Lung (tissue), 12 donors: ENCODE measurements around the gene SBF2. TPM values are rescaled to one million over a fixed set of nuclear protein-coding genes. Genes with fewer than 3 reads are reported as not detected.

Experiments used
- ATAC-seq: fragments of 200-7000 bp; cut with Tn5 transposase; one replicate; pipeline ENCODE4 v1.9.1; 2020; ENCODE audit warnings: moderate number of reproducible peaks; ENCODE audit not compliant: insufficient read depth, low FRiP score
- DNase-seq, 3 donors: peaks; one replicate each; pipeline ENCODE4 v3.0.0-alpha.2; 2013 to 2017
- H3K27ac ChIP-seq, 2 donors: one replicate each; pipeline ENCODE4 v1.5.1; 2013; ENCODE audit warnings: mild to moderate bottlenecking in 2 of 2, moderate library complexity in 2 of 2, control low read depth in 1 of 2, inconsistent platforms in 1 of 2, low read depth in 1 of 2, low read length in 1 of 2
- H3K27me3 ChIP-seq, 3 donors: one replicate each; pipeline ENCODE4 v1.5.1; 2013; ENCODE audit warnings: low read length in 2 of 3; ENCODE audit not compliant: control insufficient read depth in 3 of 3, insufficient read depth in 3 of 3
- H3K36me3 ChIP-seq, 4 donors: one replicate each; pipeline ENCODE4 v1.5.1; 2013; ENCODE audit warnings: low read length in 4 of 4, mild to moderate bottlenecking in 1 of 4, moderate library complexity in 1 of 4; ENCODE audit not compliant: control insufficient read depth in 4 of 4, insufficient read depth in 4 of 4
- H3K4me1 ChIP-seq, 5 donors: one replicate each; pipeline ENCODE4 v1.5.1; 2013; ENCODE audit warnings: low read length in 5 of 5, mild to moderate bottlenecking in 2 of 5, moderate library complexity in 1 of 5; ENCODE audit not compliant: control insufficient read depth in 5 of 5, insufficient read depth in 5 of 5
- H3K4me3 ChIP-seq: one replicate; pipeline ENCODE4 v1.5.1; 2013; ENCODE audit warnings: mild to moderate bottlenecking, control low read depth, moderate library complexity
- H3K9ac ChIP-seq, 2 donors: one replicate each; pipeline ENCODE4 v1.5.1; 2013; ENCODE audit warnings: low read length in 2 of 2, control low read depth in 1 of 2; ENCODE audit not compliant: insufficient read depth in 1 of 2
- H3K9me3 ChIP-seq, 4 donors: one replicate each; pipeline ENCODE4 v1.5.1; 2013; ENCODE audit warnings: low read length in 3 of 4, mild to moderate bottlenecking in 1 of 4, moderate library complexity in 1 of 4; ENCODE audit not compliant: control insufficient read depth in 4 of 4, insufficient read depth in 3 of 4
- WGBS, 2 donors: extraction: QIAGEN DNeasy Blood & Tissue Kit; methylation state at CpG; one replicate each; pipeline ENCODE4 v1.1.7; 2013; 5-methylcytosine and 5-hydroxymethylcytosine counted together
- polyA plus RNA-seq, 2 donors: library from polyadenylated mRNA; stranded (reverse); fragments of 200-250 nt; gene quantifications; one replicate each; pipeline ENCODE4 v1.2.1, GENCODE V29; 2013
- total RNA-seq, 2 donors: library from RNA; depleted of rRNA in 1 of 2; stranded (reverse); fragments of >200 nt in 1 of 2; gene quantifications; one replicate each; pipeline ENCODE4 v1.2.1, GENCODE V29; 2014 to 2021
- TF ChIP-seq, protein P1 (sequence below): IDR thresholded peaks from 2 replicates; pipeline ENCODE4 v1.5.1; 2012; ENCODE audit warnings: mild to moderate bottlenecking; ENCODE audit errors: control extremely low read depth, extremely low read depth
- donor health status: control.
- donor health status: control.
- donor health status: Bipolar disorder and iron deficiency.
- donor health status: healthy.
- donor health status: DM: yes; HTN: yes; CAD: no.

SBF2 gene
- total and polyA plus RNA-seq, 4 donors = 4.4 to 104 (median 24.9) TPM

DNA sequence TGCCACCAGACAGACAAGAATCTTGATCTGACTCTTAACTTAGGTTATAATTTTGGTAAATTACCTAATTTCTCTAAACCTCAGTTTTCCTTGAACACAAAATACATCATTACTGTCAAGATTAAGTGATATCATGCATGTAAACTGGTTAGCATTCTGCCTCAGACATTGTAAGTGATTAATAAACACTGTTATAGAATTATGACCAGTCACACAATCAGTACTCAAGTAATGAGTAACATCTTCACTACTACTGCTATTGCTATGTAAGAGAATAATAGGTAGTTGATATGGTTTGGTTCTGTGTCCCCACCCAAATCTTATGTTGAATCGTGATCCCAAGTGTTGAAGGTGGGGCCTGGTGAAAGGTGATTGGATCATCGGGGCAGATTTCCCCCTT is 218.9 kb downstream of the SBF2 start:
- Histone ChIP-seq H3K36me3 (peaks cover 0 to 9% (median 0%) of the 10 kb centered on the region in 4 donors), H3K9ac (no peak overlapping the region), H3K27me3 (no peaks in the 10 kb centered on the region), H3K4me1 (peaks cover 0 to 6% (median 0%) of the 10 kb centered on the region in 5 donors), H3K9me3 (peaks cover 0 to 5% (median 3%) of the 10 kb centered on the region in 4 donors), H3K27ac (no peak overlapping the region), H3K4me3 (no peak overlapping the region)
- ATAC-seq (no peak), DNase-seq (no peak)
- TF ChIP-seq, protein P1, sequence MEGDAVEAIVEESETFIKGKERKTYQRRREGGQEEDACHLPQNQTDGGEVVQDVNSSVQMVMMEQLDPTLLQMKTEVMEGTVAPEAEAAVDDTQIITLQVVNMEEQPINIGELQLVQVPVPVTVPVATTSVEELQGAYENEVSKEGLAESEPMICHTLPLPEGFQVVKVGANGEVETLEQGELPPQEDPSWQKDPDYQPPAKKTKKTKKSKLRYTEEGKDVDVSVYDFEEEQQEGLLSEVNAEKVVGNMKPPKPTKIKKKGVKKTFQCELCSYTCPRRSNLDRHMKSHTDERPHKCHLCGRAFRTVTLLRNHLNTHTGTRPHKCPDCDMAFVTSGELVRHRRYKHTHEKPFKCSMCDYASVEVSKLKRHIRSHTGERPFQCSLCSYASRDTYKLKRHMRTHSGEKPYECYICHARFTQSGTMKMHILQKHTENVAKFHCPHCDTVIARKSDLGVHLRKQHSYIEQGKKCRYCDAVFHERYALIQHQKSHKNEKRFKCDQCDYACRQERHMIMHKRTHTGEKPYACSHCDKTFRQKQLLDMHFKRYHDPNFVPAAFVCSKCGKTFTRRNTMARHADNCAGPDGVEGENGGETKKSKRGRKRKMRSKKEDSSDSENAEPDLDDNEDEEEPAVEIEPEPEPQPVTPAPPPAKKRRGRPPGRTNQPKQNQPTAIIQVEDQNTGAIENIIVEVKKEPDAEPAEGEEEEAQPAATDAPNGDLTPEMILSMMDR = no peak
- 94 to 100% methylated on average over 2 of the region's 2 CpGs for WGBS, 2 donors

DNA sequence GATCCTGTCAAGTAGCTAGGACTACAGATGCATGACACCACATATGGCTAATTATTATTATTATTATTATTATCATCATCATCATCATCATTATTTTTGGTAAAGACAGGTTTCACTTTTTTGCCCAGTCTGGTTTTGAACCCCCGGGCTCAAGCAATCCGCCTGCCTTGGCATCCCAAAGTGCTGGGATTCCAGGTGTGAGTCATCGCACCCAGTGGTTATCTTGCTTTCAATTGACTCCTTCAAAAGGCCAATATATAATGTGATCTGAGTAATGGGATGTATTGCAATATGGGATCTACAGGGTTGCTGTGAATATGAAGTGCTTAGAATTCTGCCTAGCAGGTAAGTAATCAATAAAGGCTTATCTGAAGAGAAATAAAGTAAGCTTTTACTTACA is 221.2 kb downstream of the SBF2 start:
- H3K36me3 ChIP-seq = no peaks in the 10 kb centered on the region
- WGBS, 2 donors = 95 to 98% methylated on average over 3 of the region's 3 CpGs
- ATAC-seq = no peak
- no peaks in the 10 kb centered on the region for H3K27me3 ChIP-seq
- peaks cover 0 to 6% (median 0%) of the 10 kb centered on the region in 5 donors for H3K4me1 ChIP-seq
- TF ChIP-seq, protein P1 = no peak
- no peak overlapping the region for H3K4me3 ChIP-seq
- DNase-seq = no peak
- H3K27ac ChIP-seq = no peak overlapping the region
- peaks cover 0 to 3% (median 0%) of the 10 kb centered on the region in 4 donors for H3K9me3 ChIP-seq
- no peak overlapping the region for H3K9ac ChIP-seq

DNA sequence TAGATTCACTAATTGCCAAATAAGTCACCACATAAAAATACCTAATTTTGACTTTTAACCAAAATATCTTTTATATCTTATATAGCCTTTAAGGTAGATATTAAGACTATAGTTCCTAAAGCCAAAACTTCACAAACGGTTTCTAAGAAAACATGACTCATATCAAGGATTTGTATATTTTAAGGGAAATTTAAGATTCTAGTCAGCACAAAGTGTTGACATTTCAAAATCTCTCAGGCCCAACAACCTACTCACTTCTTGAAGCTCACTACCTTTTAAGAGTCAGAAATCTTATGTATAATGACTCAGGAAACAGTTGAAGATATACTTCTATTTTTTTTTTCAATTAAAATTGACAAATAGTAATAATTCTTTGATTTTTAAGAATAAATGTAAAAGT is 221.9 kb downstream of the SBF2 start:
- no peaks in the 10 kb centered on the region for H3K36me3 ChIP-seq
- TF ChIP-seq, protein P1 = no peak
- no peak overlapping the region for H3K4me3 ChIP-seq
- no peak for ATAC-seq
- no peak overlapping the region for H3K9ac ChIP-seq
- no peak for DNase-seq
- peaks cover 0 to 3% (median 0%) of the 10 kb centered on the region in 4 donors for H3K9me3 ChIP-seq
- H3K27ac ChIP-seq = no peak overlapping the region
- 87 to 96% methylated on average over 1 of the region's 1 CpG for WGBS, 2 donors
- H3K27me3 ChIP-seq = no peaks in the 10 kb centered on the region
- peaks cover 0 to 6% (median 0%) of the 10 kb centered on the region in 5 donors for H3K4me1 ChIP-seq
